Astrocyte of the spinal cord (primary cell): ENCODE measurements around the gene TMEM181.
A peak's percentile ranks its signal among the peaks of the same experiment; 100 is the strongest.

ENCODE experiments used
- DNase-seq: peaks from one replicate; pipeline ENCODE4 v3.0.0; 2011; ENCODE audit warnings: low read depth, low spot score
- H3K4me3 ChIP-seq: 2 replicates; pipeline ENCODE4 v1.5.1; 2011; ENCODE audit warnings: low read depth, mild to moderate bottlenecking, low read length, moderate library complexity
- in situ Hi-C: cut with HindIII; loops from 2 replicates; pipeline ENCODE4 v1.10.0; 2017; ENCODE audit warnings: low sequenced_read_pairs
- TF ChIP-seq, protein P1 (sequence below): IDR thresholded peaks from 2 replicates; pipeline ENCODE4 v1.5.1; 2012; ENCODE audit warnings: low read depth, mild to moderate bottlenecking, low read length, inconsistent platforms

TMEM181 gene

GRCh38 chr6:158564243-158565121, 4.6 kb downstream of the TMEM181 start:
- TF ChIP-seq, protein P1, sequence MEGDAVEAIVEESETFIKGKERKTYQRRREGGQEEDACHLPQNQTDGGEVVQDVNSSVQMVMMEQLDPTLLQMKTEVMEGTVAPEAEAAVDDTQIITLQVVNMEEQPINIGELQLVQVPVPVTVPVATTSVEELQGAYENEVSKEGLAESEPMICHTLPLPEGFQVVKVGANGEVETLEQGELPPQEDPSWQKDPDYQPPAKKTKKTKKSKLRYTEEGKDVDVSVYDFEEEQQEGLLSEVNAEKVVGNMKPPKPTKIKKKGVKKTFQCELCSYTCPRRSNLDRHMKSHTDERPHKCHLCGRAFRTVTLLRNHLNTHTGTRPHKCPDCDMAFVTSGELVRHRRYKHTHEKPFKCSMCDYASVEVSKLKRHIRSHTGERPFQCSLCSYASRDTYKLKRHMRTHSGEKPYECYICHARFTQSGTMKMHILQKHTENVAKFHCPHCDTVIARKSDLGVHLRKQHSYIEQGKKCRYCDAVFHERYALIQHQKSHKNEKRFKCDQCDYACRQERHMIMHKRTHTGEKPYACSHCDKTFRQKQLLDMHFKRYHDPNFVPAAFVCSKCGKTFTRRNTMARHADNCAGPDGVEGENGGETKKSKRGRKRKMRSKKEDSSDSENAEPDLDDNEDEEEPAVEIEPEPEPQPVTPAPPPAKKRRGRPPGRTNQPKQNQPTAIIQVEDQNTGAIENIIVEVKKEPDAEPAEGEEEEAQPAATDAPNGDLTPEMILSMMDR: no peak
- in situ Hi-C loops: no loop called here
- no peak for DNase-seq
- no peak overlapping the region for H3K4me3 ChIP-seq

DNA sequence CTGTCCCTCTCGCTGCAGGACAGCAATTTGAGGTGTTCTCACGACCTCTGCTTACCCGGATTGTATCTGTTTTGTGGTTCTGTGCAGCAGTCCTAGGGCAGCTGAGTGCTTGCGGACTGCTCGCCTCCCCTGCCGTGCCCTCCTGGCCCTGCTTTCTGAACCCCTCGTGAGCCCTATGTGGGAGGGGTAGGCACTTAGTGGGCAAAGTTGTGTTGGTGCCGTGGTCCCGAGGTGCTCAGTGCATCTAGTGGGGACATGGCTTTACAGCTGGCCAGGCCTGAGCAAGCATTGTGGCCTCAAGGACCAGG, 5.2 kb downstream of the TMEM181 start:
- DNase-seq: no peak
- TF ChIP-seq, protein P1: no peak
- no peak overlapping the region for H3K4me3 ChIP-seq
- in situ Hi-C loops: no loop called here

DNA sequence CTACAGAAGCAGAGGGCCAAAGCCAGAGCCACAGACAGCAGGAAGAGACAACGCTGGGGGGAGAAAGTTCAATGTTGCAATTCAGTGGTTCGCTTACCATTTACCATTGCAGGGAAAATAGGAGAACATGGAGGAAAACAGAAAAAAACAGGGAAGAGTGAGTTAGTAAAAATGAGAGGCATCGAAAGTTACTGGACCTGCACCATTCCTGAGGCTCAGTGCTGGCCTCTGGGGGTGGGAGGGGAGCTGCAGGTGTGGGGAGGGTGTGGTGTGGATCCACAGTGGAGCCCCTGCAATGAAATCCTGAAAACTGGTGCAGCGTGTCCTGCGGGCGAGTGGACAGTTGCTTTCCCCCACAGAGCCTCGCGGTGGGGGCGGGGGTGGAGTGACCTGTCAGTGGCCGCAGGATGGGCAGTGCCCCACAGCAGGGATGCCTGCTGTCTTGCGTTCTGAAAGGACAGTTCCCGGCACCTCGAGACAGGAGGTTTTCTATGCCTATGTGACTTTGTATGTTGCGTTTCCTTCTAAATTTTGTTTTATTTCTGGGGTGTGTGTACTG, 5.7 kb downstream of the TMEM181 start:
- TF ChIP-seq, protein P1: peak; percentile 15
- in situ Hi-C loops: no loop called here
- H3K4me3 ChIP-seq: no peak overlapping the region
- no peak for DNase-seq

DNA sequence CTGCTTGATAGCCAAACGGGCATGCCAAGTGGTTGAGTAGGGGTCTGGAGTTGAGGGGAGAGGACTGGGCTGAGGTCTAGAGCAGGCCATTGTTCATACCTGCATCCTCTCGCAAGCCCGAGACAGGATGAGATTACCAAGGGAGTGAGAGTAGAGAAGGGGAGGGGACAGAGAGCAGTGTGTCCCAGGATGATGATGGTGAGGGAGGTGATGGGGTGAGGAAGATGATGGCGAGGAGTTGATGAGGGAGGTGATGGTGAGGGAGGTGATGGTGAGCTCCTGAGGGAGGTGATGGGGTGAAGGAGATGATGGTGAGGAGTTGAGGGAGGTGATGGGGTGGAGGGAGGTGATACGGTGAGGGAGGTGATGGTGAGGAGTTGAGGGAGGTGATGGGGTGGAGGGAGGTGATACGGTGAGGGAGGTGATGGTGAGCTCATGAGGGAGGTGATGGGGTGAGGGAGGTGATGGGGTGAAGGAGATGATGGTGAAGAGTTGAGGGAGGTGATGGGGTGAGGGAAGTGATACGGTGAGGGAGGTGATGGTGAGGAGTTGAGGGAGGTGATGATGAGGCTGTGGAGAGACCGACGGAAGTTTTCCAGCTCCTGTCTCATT, 6.4 kb downstream of the TMEM181 start:
- in situ Hi-C loops: no loop called here
- TF ChIP-seq, protein P1: no peak
- no peak for DNase-seq

DNA sequence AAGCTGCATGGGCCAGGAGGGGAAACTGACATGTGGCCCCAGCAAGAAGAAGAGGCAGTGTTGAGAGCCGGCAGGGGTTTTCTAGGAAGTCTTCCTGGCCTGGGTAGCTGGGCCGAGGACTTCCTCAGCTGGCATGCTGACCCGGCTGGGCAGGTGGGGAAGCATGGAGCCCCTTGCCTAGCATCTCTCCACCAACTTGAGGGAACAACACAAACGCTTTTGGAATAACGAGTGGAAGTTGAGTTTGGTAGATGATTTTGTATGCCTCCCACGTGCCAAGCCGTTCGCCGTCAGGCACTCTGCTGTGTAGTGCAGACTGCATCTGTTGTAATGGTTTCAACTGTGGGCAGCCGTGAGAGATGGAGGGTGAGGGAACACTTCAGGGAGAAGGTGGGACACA, 7.3 kb downstream of the TMEM181 start:
- no peak for DNase-seq
- H3K4me3 ChIP-seq: no peak overlapping the region
- TF ChIP-seq, protein P1: no peak
- in situ Hi-C loops: no loop called here

More for the DNA sequence above, 6.4 kb downstream of the TMEM181 start:
- H3K4me3 ChIP-seq: no peak overlapping the region

- in situ Hi-C loops: no loop called here
- TF ChIP-seq, protein P1: no peak
- no peak for DNase-seq
- H3K4me3 ChIP-seq: no peak overlapping the region
Measured at GRCh38 chr6:158567871-158568401, 8.0 kb downstream of the TMEM181 start.
